GM21529 (cell line): ENCODE measurements around the gene BMP8A.

Experiments used
- ATAC-seq: cut with Tn5 transposase; IDR thresholded peaks from one replicate; pipeline ENCODE4 v1.9.1; 2021; ENCODE audit not compliant: unreplicated experiment

Gene BMP8A

GRCh38 chr1:39567302-39567701 lies 75.9 kb downstream of the BMP8A start:
- no peak for ATAC-seq

DNA sequence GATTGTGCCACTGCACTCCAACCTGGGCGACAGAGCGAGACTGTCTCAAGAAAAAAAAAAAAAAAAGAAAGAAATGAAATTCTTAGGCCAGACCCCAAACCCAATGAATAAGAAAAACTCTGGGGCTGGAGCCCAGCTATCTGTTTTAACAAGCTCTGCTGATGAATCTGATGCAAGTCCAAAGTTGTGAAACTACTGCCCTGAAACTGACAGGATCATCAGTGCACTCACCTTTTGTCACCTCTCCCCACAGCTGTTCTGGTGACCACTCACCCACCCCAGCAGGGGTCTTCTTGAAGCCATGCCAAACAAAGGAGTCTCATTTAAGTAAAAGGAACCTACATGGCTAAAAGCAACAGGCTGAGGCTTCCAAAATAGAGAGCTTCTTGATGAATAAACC lies 76.8 kb downstream of the BMP8A start:
- ATAC-seq, result no peak

- ATAC-seq, result no peak
These were observed 77.6 kb downstream of the BMP8A start for GRCh38 chr1:39569034-39569433.

DNA sequence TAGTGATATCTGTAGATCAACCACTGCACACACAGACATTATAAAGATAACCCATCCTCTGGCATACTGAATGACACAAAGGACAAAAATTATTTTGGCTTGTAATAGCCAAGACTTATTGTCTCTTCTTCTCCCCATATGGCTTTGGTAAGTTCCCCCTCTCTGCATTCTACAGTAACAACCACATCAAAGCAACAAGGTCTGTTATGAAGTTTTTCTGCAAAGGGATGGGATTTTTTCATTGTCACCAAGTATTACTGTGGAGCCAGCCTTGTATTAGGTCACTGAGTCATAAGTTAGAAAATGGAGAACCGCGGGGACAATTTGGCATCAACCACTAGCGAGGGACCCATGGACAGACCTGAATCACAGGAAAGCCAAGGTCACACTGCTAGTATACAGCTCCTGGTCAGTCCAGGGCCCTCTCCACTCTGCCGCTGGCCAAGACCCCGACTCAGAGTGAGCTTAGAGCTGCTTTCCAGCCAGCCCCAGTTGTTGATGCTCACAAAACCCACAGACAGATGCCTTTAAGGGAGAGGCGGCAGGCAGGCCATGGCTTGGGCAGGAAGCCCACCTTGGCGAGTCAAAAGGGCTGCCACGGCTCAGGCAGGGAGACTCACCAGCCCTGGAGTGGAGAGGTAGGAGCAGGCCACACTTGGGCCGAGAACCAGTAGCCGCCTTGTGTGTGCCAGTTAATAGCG lies 79.2 kb downstream of the BMP8A start:
- ATAC-seq, result no peak

- ATAC-seq, result no peak
These were observed 79.7 kb downstream of the BMP8A start for GRCh38 chr1:39571178-39571483.

- no peak for ATAC-seq
These were observed 81.1 kb downstream of the BMP8A start for GRCh38 chr1:39572379-39573096.

DNA sequence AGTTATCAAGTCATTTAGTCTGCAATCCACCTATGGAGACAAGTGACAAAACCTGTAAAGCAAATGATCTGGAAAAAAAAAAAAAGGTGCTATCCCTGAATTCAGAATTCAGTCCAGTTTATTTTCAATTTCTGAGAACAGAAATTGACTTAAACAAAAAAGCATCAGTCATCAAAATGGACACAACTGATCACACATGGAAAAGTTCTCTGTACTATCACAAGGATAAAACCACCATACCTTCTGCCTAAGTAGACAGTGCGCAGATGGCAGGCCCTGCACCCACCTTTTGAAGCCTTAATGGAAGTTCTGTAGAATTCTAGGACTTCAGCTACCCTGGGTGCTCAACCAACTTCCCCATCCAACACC lies 81.6 kb downstream of the BMP8A start:
- no peak for ATAC-seq

DNA sequence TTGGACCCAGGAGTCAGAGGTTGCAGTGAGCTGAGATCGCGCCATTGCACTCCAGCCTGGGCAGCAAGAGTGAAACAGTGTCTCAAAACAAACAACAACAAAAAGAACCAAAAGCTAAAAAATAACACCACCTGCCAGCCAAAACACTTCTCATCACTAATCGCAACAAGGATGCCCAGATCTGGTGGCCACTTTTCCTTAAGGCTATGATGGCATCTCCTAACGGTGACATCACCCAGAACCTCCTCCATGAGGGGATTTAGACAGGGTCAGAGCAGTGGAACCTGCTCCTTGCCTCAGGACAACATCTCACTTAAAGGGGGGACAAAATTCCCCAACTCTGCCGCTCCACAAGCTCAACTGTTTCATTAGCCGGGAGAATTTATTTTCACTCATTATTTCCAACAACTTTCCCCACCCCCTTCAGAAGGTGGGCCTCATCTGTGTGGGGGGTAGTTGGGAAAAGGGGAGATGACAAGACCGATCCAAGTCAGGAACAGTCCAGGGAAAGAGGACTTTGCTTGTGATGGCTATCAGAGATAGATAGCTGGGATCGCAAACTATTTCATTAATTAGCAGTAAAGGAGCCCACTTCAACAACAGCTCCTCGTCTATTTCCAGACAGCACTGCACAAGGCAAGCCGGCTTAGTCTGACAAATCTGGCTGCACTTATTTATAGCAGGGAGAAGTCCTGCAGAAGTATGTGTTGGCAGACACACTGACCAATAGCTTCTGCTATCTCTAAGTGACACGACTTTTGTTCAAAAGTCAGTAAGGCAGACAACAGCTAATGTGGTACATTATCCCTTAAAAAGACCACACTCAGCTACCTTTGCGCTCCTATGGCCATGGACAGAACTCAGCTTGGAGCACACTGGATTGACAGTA lies 82.5 kb downstream of the BMP8A start:
- no peak for ATAC-seq

- ATAC-seq, result no peak
These were observed 83.2 kb downstream of the BMP8A start for GRCh38 chr1:39574646-39575045.
